ENCODE results near the gene CTRL.

CTRL gene

DNA sequence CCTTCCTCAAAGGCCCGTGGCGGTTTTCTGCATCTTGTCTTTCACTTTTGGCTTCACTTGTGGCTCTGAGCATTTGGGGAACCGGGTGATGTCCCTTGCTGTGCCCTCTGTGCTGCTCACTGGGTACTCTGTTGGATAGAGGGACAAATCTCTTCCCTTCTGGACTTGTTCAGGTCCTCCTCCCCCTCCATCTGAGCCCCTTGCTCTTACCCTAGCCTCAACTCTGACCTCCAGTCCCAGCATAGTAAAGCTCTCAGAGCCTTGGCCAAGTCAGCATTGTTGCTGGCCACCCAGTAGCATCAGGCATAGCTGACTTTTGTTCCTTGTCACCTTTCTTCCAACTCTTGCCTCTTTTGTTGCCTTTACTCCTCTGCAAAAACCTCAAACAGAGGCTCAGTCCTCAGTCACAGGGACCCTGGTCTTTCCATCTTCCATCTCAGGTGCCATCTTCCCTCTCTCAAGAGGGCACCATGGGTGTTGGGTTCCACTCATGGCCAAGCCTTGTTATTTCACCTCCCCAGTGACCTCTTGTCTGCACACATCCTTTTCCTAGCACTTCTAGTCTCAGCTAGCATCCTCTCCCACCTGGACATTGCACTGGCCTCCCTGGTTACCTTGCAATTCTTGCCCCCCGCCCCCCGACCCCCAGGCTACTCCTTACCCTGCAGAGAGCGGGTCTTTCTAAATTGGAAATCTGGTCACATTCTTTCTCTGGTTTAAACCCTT lies 5.4 kb upstream of the CTRL start:
- H3K4me1 ChIP-seq (ENCODE audit: control insufficient read depth, insufficient read depth, low read length): no peaks in the 10 kb centered on the region
- ChIA-PET POLR2A (interaction anchor here (0.7 to 1.4 kb wide), 4 partner anchors 30 to 120 kb away, joined by 3 to 4 read pairs (median 3); partner anchors contain the start of gene SLC12A4), CTCF (interaction anchor here (1.0 to 2.6 kb wide), 4 partner anchors 12 to 53 kb away, joined by 3 to 17 read pairs (median 4); partner anchors contain the start of gene NRN1L)
- peak overlapping the region; percentile 92 for H3K4me3 ChIP-seq (ENCODE audit: low read depth, low read length)
- peak overlapping the region; percentile 69; the same call in 1 of the 2 replicates for H3K27ac ChIP-seq (ENCODE audit: extremely low read depth, low read depth, low read length)
- TF ChIP-seq ZNF169 (tag by site-specific recombination; IDR thresholded peaks at IDR 0.05) (no peak), ZBTB44 (tag by site-specific recombination; IDR thresholded peaks at IDR 0.05) (no peak), ZFP69B (tag by site-specific recombination; IDR thresholded peaks at IDR 0.05) (no peak; the same call in 1 of the 2 replicates), ZNF366 (tag by site-specific recombination; conservative IDR thresholded peaks at IDR 0.05) (peak; percentile 55), ZNF621 (tag by site-specific recombination; IDR thresholded peaks at IDR 0.05) (no peak), PRDM10 (tag by site-specific recombination; IDR thresholded peaks at IDR 0.05) (peak; percentile 73), PRDM1 (tag by site-specific recombination; IDR thresholded peaks at IDR 0.05) (peak; percentile 87; the same call in 1 of the 2 replicates)
- no peaks in the 10 kb centered on the region for H3K9me3 ChIP-seq (ENCODE audit: control insufficient read depth, insufficient read depth, low read depth, low read length)
- peaks cover 0 to 18% of the 10 kb centered on the region in 2 experiments; a peak in 2 of 3 replicates for H3K36me3 ChIP-seq (ENCODE audit: control insufficient read depth in 2 of 2, insufficient read depth in 1 of 2, low read length in 2 of 2)

DNA sequence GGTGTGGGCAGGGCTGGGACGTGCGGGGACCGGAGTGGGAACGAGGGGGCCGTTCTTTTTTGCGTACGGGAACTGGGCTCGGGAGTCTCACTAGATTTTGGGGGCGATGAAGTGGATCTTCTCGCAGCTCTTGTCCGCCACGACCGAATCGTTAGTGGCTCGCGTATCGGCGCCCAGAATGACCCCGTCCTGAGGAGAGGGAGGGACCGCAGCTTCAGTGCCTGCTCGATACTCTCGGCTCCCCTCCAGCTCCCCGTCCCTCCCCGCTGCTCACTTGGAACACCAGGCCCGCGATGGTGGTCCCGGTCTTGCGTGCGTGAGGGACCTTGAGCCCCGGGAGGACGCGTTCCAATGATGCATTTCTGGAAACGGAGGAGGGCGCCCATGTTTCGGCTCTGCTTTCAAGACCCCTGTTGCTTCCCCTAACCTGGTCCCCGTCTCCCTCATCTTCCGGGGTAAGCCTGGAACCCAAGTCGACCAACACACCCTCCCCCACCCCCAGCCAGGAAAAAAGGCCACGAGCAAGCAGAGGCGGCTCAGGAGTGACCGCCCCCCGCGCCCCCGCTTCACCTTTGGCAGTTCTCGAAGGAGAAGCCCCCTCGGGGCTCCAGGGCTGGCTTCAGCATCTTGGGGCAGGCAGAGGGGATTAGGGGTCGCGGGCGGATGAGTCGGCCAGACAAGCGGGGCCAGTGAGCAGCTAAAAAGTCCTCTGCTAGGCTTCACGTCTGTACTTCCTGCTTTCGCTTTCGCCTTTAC lies 4.6 kb upstream of the CTRL start, which contains the start of gene PSMB10:
TSS of gene PSMB10 (minus strand) at position 727 of the 756 bp plus-strand sequence. CDS start at position 626, 101 bp downstream.
- Histone ChIP-seq H3K36me3 (ENCODE audit: control insufficient read depth in 2 of 2, insufficient read depth in 1 of 2, low read length in 2 of 2) (peaks cover 0 to 18% of the 10 kb centered on the region in 2 experiments; a peak in 2 of 3 replicates), H3K9me3 (ENCODE audit: control insufficient read depth, insufficient read depth, low read depth, low read length) (no peaks in the 10 kb centered on the region), H3K4me1 (ENCODE audit: control insufficient read depth, insufficient read depth, low read length) (no peaks in the 10 kb centered on the region), H3K27ac (ENCODE audit: extremely low read depth, low read depth, low read length) (peak within 1 kb of the TSS; percentile 69), H3K4me3 (ENCODE audit: low read depth, low read length) (peak within 1 kb of the TSS; percentile 92)
- ChIA-PET POLR2A (interaction anchor here (0.6 to 2.5 kb wide), 28 partner anchors 8 to 415 kb away, joined by 3 to 16 read pairs (median 4); partner anchors contain the start of genes ACD, CTCF, DDX28 and DUS2), CTCF (interaction anchor here (0.6 to 2.6 kb wide), 10 partner anchors 11 to 389 kb away, joined by 3 to 17 read pairs (median 4); partner anchors contain the start of gene NRN1L)
- TF ChIP-seq, protein P1, sequence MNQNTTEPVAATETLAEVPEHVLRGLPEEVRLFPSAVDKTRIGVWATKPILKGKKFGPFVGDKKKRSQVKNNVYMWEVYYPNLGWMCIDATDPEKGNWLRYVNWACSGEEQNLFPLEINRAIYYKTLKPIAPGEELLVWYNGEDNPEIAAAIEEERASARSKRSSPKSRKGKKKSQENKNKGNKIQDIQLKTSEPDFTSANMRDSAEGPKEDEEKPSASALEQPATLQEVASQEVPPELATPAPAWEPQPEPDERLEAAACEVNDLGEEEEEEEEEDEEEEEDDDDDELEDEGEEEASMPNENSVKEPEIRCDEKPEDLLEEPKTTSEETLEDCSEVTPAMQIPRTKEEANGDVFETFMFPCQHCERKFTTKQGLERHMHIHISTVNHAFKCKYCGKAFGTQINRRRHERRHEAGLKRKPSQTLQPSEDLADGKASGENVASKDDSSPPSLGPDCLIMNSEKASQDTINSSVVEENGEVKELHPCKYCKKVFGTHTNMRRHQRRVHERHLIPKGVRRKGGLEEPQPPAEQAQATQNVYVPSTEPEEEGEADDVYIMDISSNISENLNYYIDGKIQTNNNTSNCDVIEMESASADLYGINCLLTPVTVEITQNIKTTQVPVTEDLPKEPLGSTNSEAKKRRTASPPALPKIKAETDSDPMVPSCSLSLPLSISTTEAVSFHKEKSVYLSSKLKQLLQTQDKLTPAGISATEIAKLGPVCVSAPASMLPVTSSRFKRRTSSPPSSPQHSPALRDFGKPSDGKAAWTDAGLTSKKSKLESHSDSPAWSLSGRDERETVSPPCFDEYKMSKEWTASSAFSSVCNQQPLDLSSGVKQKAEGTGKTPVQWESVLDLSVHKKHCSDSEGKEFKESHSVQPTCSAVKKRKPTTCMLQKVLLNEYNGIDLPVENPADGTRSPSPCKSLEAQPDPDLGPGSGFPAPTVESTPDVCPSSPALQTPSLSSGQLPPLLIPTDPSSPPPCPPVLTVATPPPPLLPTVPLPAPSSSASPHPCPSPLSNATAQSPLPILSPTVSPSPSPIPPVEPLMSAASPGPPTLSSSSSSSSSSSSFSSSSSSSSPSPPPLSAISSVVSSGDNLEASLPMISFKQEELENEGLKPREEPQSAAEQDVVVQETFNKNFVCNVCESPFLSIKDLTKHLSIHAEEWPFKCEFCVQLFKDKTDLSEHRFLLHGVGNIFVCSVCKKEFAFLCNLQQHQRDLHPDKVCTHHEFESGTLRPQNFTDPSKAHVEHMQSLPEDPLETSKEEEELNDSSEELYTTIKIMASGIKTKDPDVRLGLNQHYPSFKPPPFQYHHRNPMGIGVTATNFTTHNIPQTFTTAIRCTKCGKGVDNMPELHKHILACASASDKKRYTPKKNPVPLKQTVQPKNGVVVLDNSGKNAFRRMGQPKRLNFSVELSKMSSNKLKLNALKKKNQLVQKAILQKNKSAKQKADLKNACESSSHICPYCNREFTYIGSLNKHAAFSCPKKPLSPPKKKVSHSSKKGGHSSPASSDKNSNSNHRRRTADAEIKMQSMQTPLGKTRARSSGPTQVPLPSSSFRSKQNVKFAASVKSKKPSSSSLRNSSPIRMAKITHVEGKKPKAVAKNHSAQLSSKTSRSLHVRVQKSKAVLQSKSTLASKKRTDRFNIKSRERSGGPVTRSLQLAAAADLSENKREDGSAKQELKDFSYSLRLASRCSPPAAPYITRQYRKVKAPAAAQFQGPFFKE (tag by site-specific recombination; IDR thresholded peaks at IDR 0.05; ENCODE audit: borderline replicate concordance): 0 out of 2 replicates have a peak, but pooled peaks have one; percentile 72
- TF ChIP-seq SP7 (tag by site-specific recombination; IDR thresholded peaks at IDR 0.05) (no peak; the same call in 1 of the 2 replicates), HOXA7 (CRISPR knock-in tag; IDR thresholded peaks at IDR 0.05; ENCODE audit: borderline replicate concordance) (no peak), ZXDB (tag by site-specific recombination; IDR thresholded peaks at IDR 0.05) (0 out of 2 replicates have a peak, but pooled peaks have one; percentile 33), CTCF (tag by site-specific recombination; IDR thresholded peaks at IDR 0.05) (peak; percentile 11; the same call in 1 of the 2 replicates), GLIS2 (tag by site-specific recombination; IDR thresholded peaks at IDR 0.05) (peak; percentile 7; the same call in 1 of the 2 replicates), ZNF121 (tag by site-specific recombination; IDR thresholded peaks at IDR 0.05) (0 out of 2 replicates have a peak, but pooled peaks have one; percentile 13), PATZ1 (tag by site-specific recombination; IDR thresholded peaks at IDR 0.05) (peak; percentile 1; the same call in 1 of the 2 replicates)

Measured in HEK293 (cell line).